ENCODE measurements around the gene PEAK3. TPM values are rescaled to one million over a fixed set of nuclear protein-coding genes. Genes with fewer than 3 reads are reported as not detected.

PEAK3 gene
- total and polyA plus RNA-seq, 7 donors: 0.01 to 0.20 (median 0.13) TPM; not detected in 1

DNA sequence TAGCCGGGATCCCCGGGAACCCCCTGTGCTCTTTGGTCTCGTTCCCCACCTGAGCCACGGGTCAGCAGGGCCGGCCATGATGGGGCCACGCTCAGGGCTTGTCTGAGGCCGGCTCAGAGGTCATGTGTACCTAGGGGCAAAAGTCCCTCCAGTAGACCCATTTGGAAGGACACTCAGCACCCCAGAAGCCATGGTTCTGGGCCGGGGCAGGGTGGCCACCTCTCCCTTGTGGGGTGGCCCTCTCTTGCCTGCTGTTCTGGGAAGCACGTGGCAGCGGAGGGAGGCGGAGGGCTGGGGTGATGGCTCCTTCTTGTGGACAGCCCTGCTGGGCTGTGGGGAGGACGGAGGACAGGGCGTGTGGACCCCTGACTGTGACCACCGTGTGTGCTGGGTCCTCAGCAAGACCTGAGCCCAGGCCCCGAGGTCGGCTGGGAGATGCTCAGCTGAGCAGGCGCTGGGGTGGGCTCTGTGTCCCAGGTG, 6.4 kb upstream of the PEAK3 start:
- 81 to 84% (median 82%) methylated on average over 15 to 17 of the region's 17 CpGs for WGBS, 3 donors
- peaks cover 0 to 48% (median 31%) of the 10 kb centered on the region in 3 donors for H3K27me3 ChIP-seq (ENCODE audit: insufficient read depth in 3 of 3, low read length in 2 of 3)
- H3K27ac ChIP-seq: no peak overlapping the region
- no peak overlapping the region for H3K4me3 ChIP-seq
- H3K9me3 ChIP-seq: no peaks in the 10 kb centered on the region
- ATAC-seq: no peak
- intact Hi-C loops (cut with DNase I): no loop called here
- peaks cover 17% of the 10 kb centered on the region for H3K4me1 ChIP-seq
- TF ChIP-seq CTCF (IDR thresholded peaks at IDR 0.05): no peak
- H3K36me3 ChIP-seq (ENCODE audit: insufficient read depth in 1 of 2, low read depth in 1 of 2): no peaks in the 10 kb centered on the region
- DNase-seq: no peak

DNA sequence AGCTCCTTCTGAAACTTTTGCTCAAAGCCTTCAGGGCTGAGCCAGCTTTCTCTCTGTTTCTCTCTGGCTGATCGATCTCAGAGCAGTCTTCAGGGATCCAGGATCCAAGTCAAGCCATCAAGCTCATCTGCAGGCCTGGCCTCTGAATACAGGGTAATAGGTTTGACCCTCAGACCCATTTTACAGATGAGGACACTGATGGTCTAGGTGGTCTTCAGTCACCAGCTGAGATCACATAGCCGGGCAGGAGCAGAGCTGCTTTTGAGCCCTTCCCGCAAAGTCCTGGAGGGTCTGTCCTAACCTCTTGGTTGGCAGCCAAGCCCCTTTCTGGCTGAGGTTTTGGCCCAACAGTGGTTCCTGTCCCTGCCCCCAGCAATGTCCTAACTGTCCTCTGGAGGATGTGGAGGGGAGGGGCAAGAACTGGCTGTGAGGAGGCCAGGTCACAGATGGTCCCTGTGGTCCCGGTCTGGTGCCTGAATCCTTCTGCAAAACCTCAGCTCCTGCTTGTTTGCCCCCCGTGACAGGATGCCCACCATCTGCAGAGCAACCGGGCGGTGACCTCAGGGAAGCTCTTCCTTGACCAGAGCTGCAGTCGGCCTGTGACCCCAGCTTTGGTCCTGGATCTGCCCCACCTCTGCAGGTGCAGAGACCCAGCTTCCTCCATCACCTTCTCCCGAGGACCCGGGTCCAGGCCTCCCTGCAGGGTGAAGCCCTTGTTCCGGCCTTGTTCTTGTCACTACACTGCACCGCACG, 5.8 kb upstream of the PEAK3 start:
- Histone ChIP-seq H3K36me3 (ENCODE audit: insufficient read depth in 1 of 2, low read depth in 1 of 2) (no peaks in the 10 kb centered on the region), H3K9me3 (no peaks in the 10 kb centered on the region), H3K4me3 (no peak overlapping the region), H3K27me3 (ENCODE audit: insufficient read depth in 3 of 3, low read length in 2 of 3) (peaks cover 0 to 47% (median 31%) of the 10 kb centered on the region in 3 donors), H3K27ac (no peak overlapping the region), H3K4me1 (peaks cover 17% of the 10 kb centered on the region)
- 78 to 80% (median 79%) methylated on average over 13 of the region's 13 CpGs for WGBS, 3 donors
- TF ChIP-seq CTCF (IDR thresholded peaks at IDR 0.05): no peak
- no peak for DNase-seq
- intact Hi-C loops (cut with DNase I): no loop called here
- ATAC-seq: no peak

DNA sequence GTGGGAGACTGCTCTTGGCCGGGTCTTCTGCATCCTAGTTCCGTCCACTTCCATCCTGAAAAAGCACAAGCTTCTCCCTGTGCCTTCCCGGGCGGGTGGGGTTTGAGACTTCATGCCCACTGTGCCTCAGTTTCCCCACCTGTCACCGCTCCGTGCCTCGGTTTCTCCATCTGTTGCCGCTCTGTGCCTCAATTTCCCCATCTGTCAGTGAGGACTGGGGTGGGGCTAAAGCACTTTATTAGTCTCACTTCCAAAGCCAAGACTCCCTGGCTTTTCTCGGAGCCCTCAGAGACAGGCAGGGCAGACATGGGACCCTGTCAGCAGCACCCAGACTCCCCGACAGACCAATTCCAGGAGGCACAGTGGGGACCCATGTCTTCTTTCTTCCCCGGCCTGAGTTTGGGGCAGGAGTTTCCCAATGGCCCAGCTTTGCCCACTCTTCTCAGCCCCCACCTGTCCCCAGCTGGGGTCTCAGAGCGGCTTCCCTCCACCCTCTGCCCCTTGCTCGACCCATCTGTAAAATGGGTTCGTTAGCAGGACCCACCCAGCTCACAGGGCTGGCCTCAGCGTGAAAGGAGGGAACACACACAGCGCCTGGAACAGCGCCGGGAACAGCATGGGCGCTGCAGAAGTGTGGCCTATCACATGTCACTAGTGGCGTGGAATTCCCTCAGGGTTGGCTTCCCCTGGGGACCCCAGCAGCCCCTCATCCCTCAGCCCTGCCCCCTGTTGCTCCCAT, 4.6 kb upstream of the PEAK3 start:
- TF ChIP-seq CTCF (IDR thresholded peaks at IDR 0.05): no peak
- Histone ChIP-seq H3K9me3 (no peaks in the 10 kb centered on the region), H3K27me3 (ENCODE audit: insufficient read depth in 3 of 3, low read length in 2 of 3) (peaks cover 0 to 35% (median 28%) of the 10 kb centered on the region in 3 donors), H3K4me3 (no peak overlapping the region), H3K27ac (no peak overlapping the region), H3K4me1 (peaks cover 17% of the 10 kb centered on the region), H3K36me3 (ENCODE audit: insufficient read depth in 1 of 2, low read depth in 1 of 2) (no peaks in the 10 kb centered on the region)
- intact Hi-C loops (cut with DNase I): no loop called here
- DNase-seq (no peak), ATAC-seq (no peak)
- WGBS, 3 donors: 81 to 89% (median 82%) methylated on average over 20 of the region's 20 CpGs

- Histone ChIP-seq H3K4me1 (no peaks in the 10 kb centered on the region), H3K4me3 (no peak overlapping the region), H3K27me3 (ENCODE audit: insufficient read depth in 3 of 3, low read length in 2 of 3) (peaks cover 0 to 9% (median 7%) of the 10 kb centered on the region in 3 donors), H3K9me3 (no peaks in the 10 kb centered on the region), H3K27ac (no peak overlapping the region), H3K36me3 (ENCODE audit: insufficient read depth in 1 of 2, low read depth in 1 of 2) (no peaks in the 10 kb centered on the region)
- TF ChIP-seq CTCF (IDR thresholded peaks at IDR 0.05): no peak
- 90 to 96% (median 95%) methylated on average over 8 of the region's 8 CpGs for WGBS, 3 donors
- ATAC-seq (no peak), DNase-seq (no peak)
- intact Hi-C loops (cut with DNase I): no loop called here
These were observed 2.0 kb upstream of the PEAK3 start for GRCh38 chr19:2283835-2284507.
